Measurements from ENCODE around the gene DNASE2.

DNASE2 gene

GRCh38 chr19:12842511-12842910, 38.7 kb downstream of the DNASE2 start:
- TF ChIP-seq GABPA (IDR thresholded peaks at IDR 0.05; ENCODE audit: low read depth) (no peak), POLR2AphosphoS5 (IDR thresholded peaks at IDR 0.05; ENCODE audit: low read depth) (no peak), CTCF (IDR thresholded peaks at IDR 0.05; ENCODE audit: insufficient read depth, low read length) (no peak), REST (IDR thresholded peaks at IDR 0.05; ENCODE audit: insufficient replicate concordance, low read depth) (no peak), SPI1 (IDR thresholded peaks at IDR 0.05; ENCODE audit: borderline replicate concordance, low read depth) (no peak)
- H3K27me3 ChIP-seq (ENCODE audit: insufficient read depth, poor library complexity, severe bottlenecking) = peaks cover 42% of the 10 kb centered on the region
- H3K27ac ChIP-seq (replicated peaks) = no peak overlapping the region
- DNase-seq (ENCODE audit: low read depth in 1 of 2, low spot score in 1 of 2) = no peak
- no peak overlapping the region for H3K4me3 ChIP-seq (replicated peaks; ENCODE audit: insufficient read depth, low read length)

GRCh38 chr19:12841094-12841493, 40.2 kb downstream of the DNASE2 start:
- Histone ChIP-seq H3K27me3 (ENCODE audit: insufficient read depth, poor library complexity, severe bottlenecking) (peaks cover 56% of the 10 kb centered on the region), H3K4me3 (replicated peaks; ENCODE audit: insufficient read depth, low read length) (no peak overlapping the region), H3K27ac (replicated peaks) (no peak overlapping the region)
- DNase-seq (ENCODE audit: low read depth in 1 of 2, low spot score in 1 of 2) = no peak
- no peak for TF ChIP-seq GABPA (IDR thresholded peaks at IDR 0.05; ENCODE audit: low read depth)
- no peak for TF ChIP-seq SPI1 (IDR thresholded peaks at IDR 0.05; ENCODE audit: borderline replicate concordance, low read depth)
- no peak for TF ChIP-seq REST (IDR thresholded peaks at IDR 0.05; ENCODE audit: insufficient replicate concordance, low read depth)
- no peak for TF ChIP-seq POLR2AphosphoS5 (IDR thresholded peaks at IDR 0.05; ENCODE audit: low read depth)
- TF ChIP-seq CTCF (IDR thresholded peaks at IDR 0.05; ENCODE audit: insufficient read depth, low read length) = no peak

GRCh38 chr19:12840091-12841079, 40.9 kb downstream of the DNASE2 start:
- Histone ChIP-seq H3K27ac (replicated peaks) (no peak overlapping the region), H3K4me3 (replicated peaks; ENCODE audit: insufficient read depth, low read length) (no peak overlapping the region), H3K27me3 (ENCODE audit: insufficient read depth, poor library complexity, severe bottlenecking) (peaks cover 63% of the 10 kb centered on the region)
- TF ChIP-seq CTCF (IDR thresholded peaks at IDR 0.05; ENCODE audit: insufficient read depth, low read length) (no peak), POLR2AphosphoS5 (IDR thresholded peaks at IDR 0.05; ENCODE audit: low read depth) (no peak), SPI1 (IDR thresholded peaks at IDR 0.05; ENCODE audit: borderline replicate concordance, low read depth) (no peak), GABPA (IDR thresholded peaks at IDR 0.05; ENCODE audit: low read depth) (no peak), REST (IDR thresholded peaks at IDR 0.05; ENCODE audit: insufficient replicate concordance, low read depth) (no peak)
- DNase-seq (ENCODE audit: low read depth in 1 of 2, low spot score in 1 of 2) = peak; percentile 35 to 44

Measured in HL-60 (cell line).